HTR-8/SVneo (cell line): Measurements from ENCODE around the gene GALNT10.

Experiments used
- DNase-seq: peaks from one replicate; pipeline ENCODE4 v3.0.0; 2011; ENCODE audit warnings: low spot score, mixed read lengths; ENCODE audit not compliant: insufficient read length
- FAIRE-seq: peaks from 2 replicates; lab custom pipeline; 2011; peaks lifted over from hg19 to GRCh38; lab: Jason Lieb, UNC

The GALNT10 gene

DNA sequence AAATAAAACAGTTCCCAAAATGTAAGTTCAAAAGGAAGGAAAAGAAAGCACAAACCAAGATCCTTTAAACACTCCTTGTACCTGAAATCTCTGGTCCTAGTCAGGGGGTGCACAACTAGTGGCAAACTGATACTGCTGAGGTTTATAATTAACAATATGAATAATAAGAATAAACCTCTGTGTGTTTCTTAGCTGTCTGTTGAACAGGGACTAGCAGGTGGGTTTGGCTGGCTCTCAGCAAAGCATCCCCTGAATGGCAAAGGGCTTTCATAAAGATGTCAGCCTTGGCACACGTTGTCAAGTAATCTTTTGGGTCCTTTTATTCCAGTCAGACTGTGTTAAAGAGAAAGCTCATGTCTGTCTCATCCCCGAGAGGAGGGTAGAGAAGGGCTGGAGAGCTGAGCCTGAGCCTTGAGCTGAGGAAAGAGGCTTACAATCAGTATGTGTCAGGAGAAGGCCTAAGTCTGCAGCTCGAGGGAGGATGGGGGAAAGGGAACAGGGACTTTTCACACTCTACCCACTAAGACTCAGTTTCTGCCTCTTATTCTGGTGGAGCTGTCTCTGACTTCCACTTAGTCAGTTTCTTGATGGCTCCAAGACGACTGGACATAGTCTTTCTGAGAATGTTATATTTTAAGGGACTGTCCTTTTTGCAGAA is 123.0 kb downstream of the GALNT10 start:
- FAIRE-seq = no peak
- no peak for DNase-seq

DNA sequence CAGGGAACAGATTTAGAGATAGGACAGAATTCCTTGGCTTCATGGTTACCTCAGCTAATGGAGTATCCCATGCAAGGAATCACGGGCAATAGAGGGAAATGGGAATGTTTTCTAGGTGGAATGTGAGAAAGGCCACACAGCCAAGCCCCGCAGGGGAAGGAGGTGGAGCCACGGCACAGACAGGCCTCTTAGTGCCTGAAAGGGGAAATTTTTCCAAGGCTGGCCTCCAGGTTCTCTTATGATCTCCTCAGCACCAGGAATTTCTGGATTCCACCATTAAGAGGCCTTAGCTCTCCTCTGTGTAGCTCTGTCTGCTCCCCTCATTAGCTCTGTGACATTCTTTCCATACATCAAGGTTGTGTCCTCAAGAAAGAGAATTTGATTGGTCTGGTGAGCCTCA is 124.7 kb downstream of the GALNT10 start:
- FAIRE-seq (no peak), DNase-seq (no peak)

DNA sequence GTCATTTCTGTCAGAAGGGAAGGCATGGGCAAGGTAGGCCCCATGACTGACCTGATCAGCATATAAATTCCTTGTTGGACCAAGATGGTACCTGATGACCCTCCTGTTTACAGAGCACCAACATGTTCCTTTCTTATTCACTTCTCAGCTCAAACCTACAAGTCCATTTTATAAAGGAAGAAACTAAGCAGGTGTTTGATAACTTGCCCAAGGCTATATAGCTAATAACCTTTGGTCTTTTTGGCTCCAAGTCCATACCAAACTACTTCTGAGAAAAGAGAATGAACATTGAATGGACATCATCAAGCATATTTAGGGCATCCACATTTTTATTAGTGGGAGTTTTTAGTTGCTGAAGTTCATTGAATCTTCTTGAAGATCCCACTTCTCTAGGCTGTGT is 125.2 kb downstream of the GALNT10 start:
- DNase-seq (no peak), FAIRE-seq (no peak)

DNA sequence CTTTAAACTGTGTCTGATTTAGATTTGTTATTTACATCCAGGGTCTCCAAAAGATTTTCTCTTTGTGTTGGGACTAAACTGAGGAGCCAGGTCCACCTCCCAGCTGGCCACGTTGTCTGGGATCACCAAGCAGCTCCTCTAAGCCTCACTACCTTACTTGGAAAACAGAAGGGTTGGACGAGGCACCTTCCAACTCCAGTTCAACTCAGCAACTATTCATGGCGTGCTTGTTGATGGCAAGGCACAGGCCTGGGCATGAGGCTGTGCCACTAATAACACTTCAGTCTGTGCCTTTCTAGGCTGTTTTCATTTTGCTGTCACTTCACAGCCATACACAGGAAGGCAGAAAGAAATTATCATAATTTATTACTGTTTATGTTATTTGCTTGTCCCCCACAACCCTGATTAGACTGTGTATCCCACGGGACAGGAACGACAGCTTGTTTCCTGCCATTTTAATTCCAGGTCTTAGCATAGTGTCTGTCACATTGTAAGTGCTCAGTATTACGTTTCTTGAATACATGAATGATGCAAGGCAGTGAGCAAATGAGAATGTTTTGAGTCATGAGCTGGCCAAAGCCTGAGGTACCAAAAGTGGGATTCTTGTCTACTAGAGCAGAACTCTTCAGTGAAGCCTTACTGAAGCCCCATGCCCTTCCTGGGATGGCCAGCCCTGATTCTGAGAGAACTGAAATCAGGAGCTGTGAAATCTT is 125.8 kb downstream of the GALNT10 start:
- FAIRE-seq = no peak
- DNase-seq = no peak

DNA sequence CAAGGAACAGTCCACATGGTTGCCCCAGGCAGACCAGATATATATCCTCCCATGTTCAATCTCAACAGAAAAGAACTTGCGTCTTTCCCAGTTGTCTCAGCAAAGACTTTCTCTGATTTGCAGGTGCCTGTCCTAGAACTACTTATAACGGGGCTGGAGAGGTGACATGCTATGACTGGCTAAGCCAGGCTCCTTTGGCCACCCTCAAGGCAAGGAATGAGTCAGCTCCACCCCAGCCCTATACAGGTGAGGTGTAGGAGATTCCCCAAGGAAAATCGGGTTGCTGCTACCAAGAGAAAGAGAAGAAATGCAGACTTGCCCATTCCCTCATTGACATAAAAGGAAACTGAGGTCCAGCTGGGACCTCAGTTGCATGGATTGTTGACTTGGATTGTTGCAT is 127.4 kb downstream of the GALNT10 start:
- FAIRE-seq (no peak), DNase-seq (no peak)

DNA sequence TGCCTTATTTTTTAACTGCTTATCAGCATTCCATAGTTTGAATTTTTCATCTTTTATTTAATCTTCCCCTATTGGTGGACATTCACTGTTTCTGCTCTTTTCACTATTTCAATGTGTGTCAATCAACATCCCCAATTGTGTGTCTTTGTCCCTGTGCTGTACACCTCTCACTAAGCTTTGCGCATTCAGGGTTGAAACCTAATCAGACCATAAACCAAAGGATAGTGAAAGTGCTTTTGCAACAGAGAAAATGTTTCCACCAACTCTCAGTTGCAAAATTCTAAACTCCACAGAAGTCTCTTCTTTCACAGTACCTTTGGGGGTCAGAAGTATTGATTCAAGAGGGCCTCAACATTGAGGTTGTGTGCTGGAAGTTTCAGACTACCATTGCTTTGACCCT is 128.2 kb downstream of the GALNT10 start:
- no peak for FAIRE-seq
- no peak for DNase-seq

DNA sequence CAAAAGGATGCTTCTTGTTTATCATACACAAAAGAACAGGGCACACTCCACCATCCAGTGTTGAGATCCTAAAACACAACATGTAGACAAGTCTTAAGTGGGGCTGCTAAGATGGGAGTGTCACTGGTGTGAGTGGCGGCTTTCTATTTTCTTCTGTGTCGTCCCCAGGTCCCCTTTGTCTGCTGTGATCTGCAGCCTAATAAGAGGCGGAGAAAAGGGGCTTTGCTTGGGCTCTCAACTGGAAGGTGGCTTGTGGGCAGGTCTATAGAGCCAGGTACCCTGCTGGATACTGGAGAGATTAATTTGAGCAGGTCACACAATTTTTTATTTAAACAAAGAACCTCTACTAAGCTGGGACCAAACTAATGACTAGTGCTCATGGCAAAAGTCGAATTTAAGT is 129.2 kb downstream of the GALNT10 start:
- DNase-seq (no peak), FAIRE-seq (no peak)

DNA sequence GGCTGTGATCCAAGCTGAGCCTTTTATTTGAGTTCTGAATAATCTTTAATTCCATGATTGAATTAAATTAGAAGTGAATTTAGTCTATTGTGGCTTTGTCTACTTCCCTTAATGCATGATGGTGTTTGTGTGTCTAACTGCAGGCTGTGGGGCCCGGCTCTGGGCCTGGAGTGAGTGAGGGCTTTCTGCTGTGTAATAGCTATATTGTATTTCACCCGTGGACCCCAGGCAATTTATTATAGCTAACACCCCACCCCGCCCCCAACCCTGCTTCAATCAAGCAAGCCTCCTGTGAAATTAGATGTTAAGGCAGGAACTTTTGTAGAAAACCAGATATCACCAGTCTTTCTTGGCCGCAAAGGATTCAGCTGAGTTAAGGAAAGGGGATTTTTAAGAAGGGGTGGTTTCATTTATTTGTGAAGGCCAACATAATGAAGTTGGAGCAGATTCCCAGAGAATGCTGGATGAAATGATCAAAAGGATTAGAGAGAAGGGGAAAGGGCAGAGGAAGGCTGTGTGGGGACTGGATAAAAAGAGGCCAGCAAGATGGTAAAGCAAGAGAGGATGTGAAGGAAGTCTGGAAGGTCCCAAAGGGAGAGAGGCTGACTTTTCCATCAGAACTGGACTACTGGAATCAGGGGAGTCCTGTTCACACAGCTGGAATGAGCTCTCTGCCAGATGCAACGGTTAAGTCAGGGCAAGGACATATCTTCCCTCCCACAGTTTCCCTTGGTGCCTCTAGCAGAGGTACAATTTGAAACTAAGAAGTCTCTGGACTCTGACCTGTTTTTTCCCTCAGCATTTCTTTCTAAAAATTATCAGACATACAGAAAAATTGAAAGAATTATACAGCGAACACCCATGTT is 129.9 kb downstream of the GALNT10 start:
- FAIRE-seq (no peak), DNase-seq (no peak)

DNA sequence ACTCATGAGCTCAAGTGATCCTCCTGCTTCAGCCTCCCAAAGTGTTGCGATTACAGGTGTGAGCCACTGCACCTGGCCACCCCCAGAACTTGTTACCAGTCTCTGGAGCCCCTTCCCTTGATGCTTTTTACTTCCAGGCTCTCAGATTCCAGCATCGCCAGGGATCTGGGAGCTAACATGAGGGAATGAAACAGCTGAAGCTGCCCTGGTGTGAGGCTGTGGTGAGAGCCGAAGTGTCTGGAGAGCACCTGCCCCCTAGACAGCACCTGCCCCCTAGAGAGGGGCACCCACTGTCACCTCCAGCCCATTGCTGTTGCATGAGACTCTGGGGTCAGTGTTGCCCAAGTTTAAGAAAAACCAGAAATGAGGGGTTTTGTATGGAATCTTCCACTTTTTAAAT is 131.0 kb downstream of the GALNT10 start:
- FAIRE-seq = no peak

DNA sequence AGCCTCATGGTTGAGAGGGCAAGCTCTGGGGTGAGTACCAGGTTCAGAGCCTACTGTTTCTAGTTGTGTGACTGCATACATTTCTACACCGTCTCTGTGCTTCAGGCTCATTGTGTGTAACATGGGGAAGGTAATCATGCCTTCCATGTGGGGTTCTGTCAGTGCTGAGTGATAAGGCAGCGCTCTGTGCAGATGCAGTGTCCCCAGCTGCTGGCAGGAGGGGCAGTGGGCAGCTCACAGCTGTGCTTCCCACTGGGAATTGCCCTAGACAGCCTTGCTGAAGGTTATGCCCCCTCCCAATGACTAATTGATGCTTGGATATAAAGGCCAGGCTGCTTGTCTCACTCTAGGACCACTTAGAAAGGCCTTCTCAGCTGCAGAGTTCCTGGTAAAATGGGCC is 133.5 kb downstream of the GALNT10 start:
- no peak for DNase-seq
- FAIRE-seq = no peak

More for the DNA sequence above, 131.0 kb downstream of the GALNT10 start:
- no peak for DNase-seq

DNA sequence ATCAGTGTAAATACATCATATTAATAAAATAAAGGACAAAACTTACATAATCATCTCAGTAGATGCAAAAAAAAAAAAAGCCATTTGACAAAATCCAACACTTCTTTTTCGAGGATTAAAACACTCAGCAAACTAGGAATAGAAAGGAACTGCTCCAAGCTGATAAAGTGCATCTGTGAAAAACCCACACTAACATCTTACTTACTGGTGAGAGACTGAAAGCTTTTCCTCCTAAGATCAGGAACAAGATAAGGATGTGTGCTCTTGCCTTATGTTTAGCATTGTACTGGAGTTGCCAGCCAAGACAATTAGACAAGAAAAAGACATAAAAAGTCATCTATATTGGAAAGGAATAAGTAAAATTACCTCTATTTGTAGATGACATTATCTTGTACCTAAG is 135.0 kb downstream of the GALNT10 start:
- FAIRE-seq = no peak

DNA sequence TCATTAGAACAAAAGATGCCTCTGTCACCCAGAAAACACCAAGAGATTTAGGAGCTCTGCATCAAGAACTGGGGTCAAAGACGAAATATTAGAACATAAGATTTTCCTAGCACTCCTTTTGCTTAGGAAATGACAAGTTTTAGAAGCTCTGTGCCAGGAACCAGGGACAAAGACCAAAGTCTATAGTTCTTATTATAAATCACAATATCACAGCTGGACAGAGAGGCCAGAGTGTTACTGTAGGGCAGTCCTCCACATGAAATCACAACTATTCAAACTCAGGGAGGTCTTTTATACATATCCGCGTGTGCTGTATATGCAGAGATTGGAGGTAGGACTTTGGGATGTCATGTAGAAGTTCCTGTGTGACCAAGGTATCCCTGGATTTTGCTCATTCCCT is 138.5 kb downstream of the GALNT10 start:
- DNase-seq = no peak
- FAIRE-seq = no peak

More for the DNA sequence above, 135.0 kb downstream of the GALNT10 start:
- no peak for DNase-seq

DNA sequence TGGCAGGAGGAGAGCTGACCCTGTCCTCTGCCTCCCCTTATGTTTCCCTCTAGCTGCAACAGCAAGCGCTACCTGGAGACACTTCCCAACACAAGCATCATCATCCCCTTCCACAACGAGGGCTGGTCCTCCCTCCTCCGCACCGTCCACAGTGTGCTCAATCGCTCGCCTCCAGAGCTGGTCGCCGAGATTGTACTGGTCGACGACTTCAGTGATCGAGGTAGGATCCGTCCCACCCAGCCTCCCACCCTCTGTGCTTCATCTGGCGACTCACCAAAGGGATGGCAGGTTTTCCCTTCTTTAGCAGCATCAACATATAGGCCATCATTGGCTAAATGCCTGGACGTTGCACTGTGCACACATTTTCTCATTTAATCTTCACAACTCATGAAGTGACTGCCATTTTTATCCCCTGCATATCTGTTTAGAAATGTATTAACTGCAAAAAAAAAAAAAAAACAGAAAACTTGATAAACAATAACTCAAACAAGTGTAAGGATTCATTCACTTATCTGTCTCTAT is 139.0 kb downstream of the GALNT10 start:
- DNase-seq = no peak

DNA sequence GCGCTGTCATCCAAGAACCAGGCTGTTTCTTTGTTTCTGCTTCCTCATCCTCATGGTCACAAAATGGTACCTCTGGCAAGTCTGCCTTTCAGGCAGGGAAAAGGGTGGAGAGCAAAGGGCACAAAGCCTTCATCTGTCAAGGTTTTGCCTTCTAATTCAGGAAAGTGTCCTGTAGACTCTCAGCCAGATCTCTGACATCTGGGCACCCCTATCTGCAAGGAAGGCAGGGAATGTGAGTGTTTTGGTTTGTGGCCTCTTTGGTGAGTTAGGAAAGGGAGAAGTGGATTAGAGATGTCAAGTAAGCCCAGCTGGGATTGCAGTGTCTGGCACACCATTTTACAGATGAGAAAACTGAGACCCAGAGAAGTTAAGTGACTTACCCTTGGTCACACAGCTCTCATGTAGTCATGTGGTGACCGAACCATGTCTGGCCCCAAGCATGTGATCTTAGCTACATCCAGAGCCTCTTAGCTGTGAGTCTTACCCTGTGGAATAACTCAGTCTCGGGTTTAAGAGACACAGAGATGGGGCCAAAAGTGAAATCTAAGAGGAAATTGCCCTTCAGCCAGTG is 139.6 kb downstream of the GALNT10 start:
- DNase-seq (no peak), FAIRE-seq (no peak)

More for the DNA sequence above, 139.0 kb downstream of the GALNT10 start:
- no peak for FAIRE-seq

DNA sequence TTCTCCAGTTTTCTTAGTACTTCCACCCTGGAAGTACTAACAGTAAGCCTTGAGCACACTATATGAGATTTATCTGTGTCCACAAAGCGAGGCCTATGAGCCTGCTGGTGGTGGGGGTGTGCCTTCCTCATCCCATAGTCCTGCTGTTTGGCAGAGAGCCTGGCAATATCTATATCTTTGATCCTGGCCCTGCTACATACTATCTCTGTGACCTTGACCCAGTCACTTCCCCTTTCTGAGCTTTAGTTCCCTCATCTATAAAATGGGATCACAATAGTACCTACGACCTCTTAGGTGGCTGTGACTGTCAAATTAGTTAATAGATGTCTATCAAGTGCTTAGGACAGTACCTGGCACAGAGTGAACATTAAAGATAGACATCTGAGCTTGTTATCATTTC is 140.7 kb downstream of the GALNT10 start:
- no peak for DNase-seq
- FAIRE-seq = no peak

DNA sequence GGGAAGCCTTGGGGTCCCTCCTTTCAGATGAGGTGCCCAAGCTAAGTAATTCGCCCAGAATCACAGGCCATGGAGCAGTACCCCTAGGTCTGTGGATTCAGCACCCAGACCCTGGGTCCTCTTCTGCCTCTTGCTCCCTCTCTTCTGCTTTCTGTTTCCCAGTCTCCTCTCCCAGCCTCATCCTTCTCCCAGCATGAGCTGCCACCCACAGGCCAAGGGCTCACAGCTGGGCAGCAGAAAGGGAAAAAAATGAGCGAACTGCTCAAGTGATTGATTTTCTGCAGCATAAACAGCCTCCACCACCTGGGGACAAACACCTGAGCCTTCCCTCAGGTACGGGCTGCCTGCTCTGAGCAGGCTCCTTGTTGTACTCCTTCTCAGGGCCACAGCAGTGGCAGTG is 141.4 kb downstream of the GALNT10 start:
- DNase-seq = no peak
- FAIRE-seq = no peak

DNA sequence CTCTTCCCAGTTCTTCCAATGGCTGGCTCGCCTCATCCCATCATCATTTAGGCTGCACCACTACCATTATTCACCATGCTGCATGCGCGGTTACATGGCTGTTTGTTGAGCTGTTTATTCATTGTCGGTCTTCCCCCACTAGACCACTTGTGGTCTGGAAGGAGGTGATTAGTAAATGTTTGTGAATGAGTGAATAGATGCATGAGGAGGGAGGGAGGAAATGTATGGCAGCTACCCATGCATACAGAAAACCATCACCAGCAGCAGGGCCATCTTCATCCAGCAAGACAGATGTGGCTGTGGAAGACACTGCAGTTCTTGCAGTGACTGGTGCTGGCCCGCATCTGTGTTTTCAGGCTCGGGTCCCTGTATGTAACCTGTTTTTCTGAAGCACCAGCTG is 141.9 kb downstream of the GALNT10 start:
- DNase-seq (no peak), FAIRE-seq (no peak)

DNA sequence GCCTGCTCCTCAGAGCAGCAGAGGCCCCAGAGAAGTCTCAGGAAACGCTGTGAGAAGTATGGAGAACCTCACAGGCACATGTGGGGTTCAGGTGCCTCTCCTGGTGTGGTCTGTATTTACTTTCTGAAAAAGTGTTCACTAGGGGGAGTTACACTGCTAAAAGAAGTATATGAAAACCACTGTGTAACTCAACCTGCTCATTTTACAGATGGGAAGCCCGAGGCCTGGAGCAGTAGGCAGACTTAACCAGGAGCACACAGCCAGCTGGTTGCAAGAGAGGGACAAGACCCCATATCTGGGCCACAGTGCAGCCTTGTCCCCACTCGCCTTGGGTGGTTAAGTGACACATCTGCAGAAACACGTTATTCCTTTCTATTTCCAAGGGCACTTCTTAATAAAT is 142.5 kb downstream of the GALNT10 start:
- FAIRE-seq (no peak), DNase-seq (no peak)

DNA sequence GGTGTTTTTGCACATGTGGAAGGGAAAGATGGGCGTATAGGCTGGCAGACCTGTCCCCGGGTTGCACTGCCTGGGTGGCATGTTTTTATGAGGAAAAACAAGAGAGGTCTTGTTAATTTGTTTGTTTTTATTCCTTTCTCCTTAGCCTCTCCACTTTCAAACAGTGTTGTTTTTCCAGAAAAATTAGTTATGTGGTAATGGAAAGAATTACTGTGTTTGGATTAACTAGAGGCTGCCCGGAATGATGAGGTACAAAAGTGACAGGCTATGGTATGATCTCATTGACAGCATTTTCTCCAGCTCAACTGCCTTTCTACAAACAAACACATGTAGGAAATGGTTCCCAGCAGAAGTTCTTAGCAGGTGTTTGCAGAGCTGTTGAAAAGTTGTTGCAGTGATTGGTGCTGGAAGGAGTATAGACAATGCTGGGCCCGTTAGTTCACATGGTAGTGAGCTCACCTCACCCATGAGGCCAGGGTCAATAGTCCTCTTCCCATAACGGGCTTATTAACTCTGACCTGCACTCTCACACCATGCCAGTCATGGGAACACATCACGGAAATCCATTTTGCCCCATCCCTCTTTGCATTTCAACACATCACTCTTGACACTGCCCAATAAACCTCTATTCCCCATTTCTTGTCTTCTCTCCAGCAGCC is 144.0 kb downstream of the GALNT10 start:
- FAIRE-seq = no peak

DNA sequence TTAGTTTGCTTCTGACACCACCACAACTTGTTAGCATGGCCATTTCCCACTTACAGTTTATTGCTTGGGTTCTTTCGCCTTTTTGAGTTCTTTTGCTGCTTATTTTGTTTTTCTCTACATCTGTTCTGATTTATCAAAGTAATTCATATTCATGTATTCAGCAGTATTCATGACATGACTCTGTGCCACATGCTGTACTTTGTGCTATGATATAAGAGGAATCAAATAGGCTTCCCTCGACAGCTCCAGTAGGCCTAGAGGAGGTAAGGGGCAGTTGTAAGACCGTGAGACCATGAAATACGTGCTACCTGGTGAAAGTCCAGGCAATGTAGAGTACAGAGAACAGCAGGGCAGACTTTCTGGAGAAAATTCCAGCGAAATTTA is 144.5 kb downstream of the GALNT10 start:
- DNase-seq = no peak
- no peak for FAIRE-seq

More for the DNA sequence above, 144.0 kb downstream of the GALNT10 start:
- no peak for DNase-seq
